ENCODE data around the gene NID1. TPM values are rescaled to one million over a fixed set of nuclear protein-coding genes. Genes with fewer than 3 reads are reported as not detected.

Gene NID1
- total RNA-seq, 2 experiments from 2014 or later, result not detected

GRCh38 chr1:235997049-235997448 lies 67.8 kb downstream of the NID1 start:
- ChIA-PET CTCF (ENCODE audit: unreplicated experiment) (no interaction called here), POLR2A (no interaction called here)
- no peak overlapping the region for H3K27ac ChIP-seq (ENCODE audit: low read depth, low read length, poor library complexity, severe bottlenecking)
- H3K36me3 ChIP-seq (ENCODE audit: insufficient read depth, low read length), result no peaks in the 10 kb centered on the region
- no peak for DNase-seq (ENCODE audit: low spot score)
- no TSS peak for BruUV-seq (replicated peaks)
- no peaks in the 10 kb centered on the region for H3K9me2 ChIP-seq (ENCODE audit: insufficient read depth, low read length)
- no peak overlapping the region for H3K4me3 ChIP-seq (ENCODE audit: low read depth, low read length, poor library complexity, severe bottlenecking)
- no peaks in the 10 kb centered on the region for H3K9me3 ChIP-seq (ENCODE audit: low read length)
- H3K79me2 ChIP-seq (ENCODE audit: insufficient read depth, low read depth, low read length), result no peaks in the 10 kb centered on the region
- TF ChIP-seq CTCF (conservative IDR thresholded peaks at IDR 0.05; ENCODE audit: low read length) (no peak), EZH2phosphoT487 (IDR thresholded peaks at IDR 0.05; ENCODE audit: borderline replicate concordance, low read depth, low read length) (no peak)
- no peaks in the 10 kb centered on the region for H3K4me1 ChIP-seq (ENCODE audit: insufficient read depth, low read length, poor library complexity, severe bottlenecking)
- H3K4me2 ChIP-seq (ENCODE audit: low read length), result no peak overlapping the region
- intact Hi-C loops (cut with micrococcal nuclease; ENCODE audit: unreplicated experiment), result no loop called here
- no peak overlapping the region for H2AFZ ChIP-seq (ENCODE audit: low read length)
- no peaks in the 10 kb centered on the region for H4K20me1 ChIP-seq (ENCODE audit: insufficient read depth, low read length)

- Histone ChIP-seq H3K9me2 (ENCODE audit: insufficient read depth, low read length) (no peaks in the 10 kb centered on the region), H3K9me3 (ENCODE audit: low read length) (no peaks in the 10 kb centered on the region), H3K79me2 (ENCODE audit: insufficient read depth, low read depth, low read length) (no peaks in the 10 kb centered on the region), H4K20me1 (ENCODE audit: insufficient read depth, low read length) (no peaks in the 10 kb centered on the region), H3K4me1 (ENCODE audit: insufficient read depth, low read length, poor library complexity, severe bottlenecking) (no peaks in the 10 kb centered on the region), H2AFZ (ENCODE audit: low read length) (no peak overlapping the region), H3K27ac (ENCODE audit: low read depth, low read length, poor library complexity, severe bottlenecking) (no peak overlapping the region), H3K36me3 (ENCODE audit: insufficient read depth, low read length) (no peaks in the 10 kb centered on the region), H3K4me3 (ENCODE audit: low read depth, low read length, poor library complexity, severe bottlenecking) (no peak overlapping the region), H3K4me2 (ENCODE audit: low read length) (no peak overlapping the region)
- intact Hi-C loops (cut with micrococcal nuclease; ENCODE audit: unreplicated experiment), result no loop called here
- POLR2A ChIA-PET, result interaction anchor here (1.1 kb wide), 1 partner anchor 9 kb away, joined by 3 read pairs; no protein-coding TSS in a partner anchor
- TF ChIP-seq EZH2phosphoT487 (IDR thresholded peaks at IDR 0.05; ENCODE audit: borderline replicate concordance, low read depth, low read length), result no peak
- BruUV-seq (replicated peaks), result no TSS peak
- no peak for DNase-seq (ENCODE audit: low spot score)
- CTCF ChIA-PET (ENCODE audit: unreplicated experiment), result no interaction called here
Measured at GRCh38 chr1:235996048-235996785, 68.7 kb downstream of the NID1 start.

- Histone ChIP-seq H3K36me3 (ENCODE audit: insufficient read depth, low read length) (no peaks in the 10 kb centered on the region), H2AFZ (ENCODE audit: low read length) (no peak overlapping the region), H4K20me1 (ENCODE audit: insufficient read depth, low read length) (no peaks in the 10 kb centered on the region), H3K4me1 (ENCODE audit: insufficient read depth, low read length, poor library complexity, severe bottlenecking) (no peaks in the 10 kb centered on the region), H3K9me3 (ENCODE audit: low read length) (no peaks in the 10 kb centered on the region), H3K9me2 (ENCODE audit: insufficient read depth, low read length) (no peaks in the 10 kb centered on the region), H3K79me2 (ENCODE audit: insufficient read depth, low read depth, low read length) (no peaks in the 10 kb centered on the region), H3K4me3 (ENCODE audit: low read depth, low read length, poor library complexity, severe bottlenecking) (no peak overlapping the region), H3K27ac (ENCODE audit: low read depth, low read length, poor library complexity, severe bottlenecking) (no peak overlapping the region), H3K4me2 (ENCODE audit: low read length) (no peak overlapping the region)
- CTCF ChIA-PET (ENCODE audit: unreplicated experiment), result no interaction called here
- TF ChIP-seq CTCF (conservative IDR thresholded peaks at IDR 0.05; ENCODE audit: low read length) (no peak), EZH2phosphoT487 (IDR thresholded peaks at IDR 0.05; ENCODE audit: borderline replicate concordance, low read depth, low read length) (no peak)
- intact Hi-C loops (cut with micrococcal nuclease; ENCODE audit: unreplicated experiment), result no loop called here
- POLR2A ChIA-PET, result interaction anchor here (1.1 kb wide), 1 partner anchor 10 kb away, joined by 3 read pairs; no protein-coding TSS in a partner anchor
- no TSS peak for BruUV-seq (replicated peaks)
- DNase-seq (ENCODE audit: low spot score), result no peak
Measured at GRCh38 chr1:235995511-235995910, 69.4 kb downstream of the NID1 start.

All from OCI-LY7 (cell line).